GM23248 (cell line): ENCODE data around the gene SHISA6.

ENCODE experiments used
- EZH2 ChIP-seq: fragments of 200-600 bp; sonication (generic); IDR thresholded peaks from 2 replicates; pipeline ENCODE4 v1.6.1; 2018; ENCODE audit warnings: antibody characterized with exemption, mild to moderate bottlenecking; ENCODE audit not compliant: insufficient read depth, poor library complexity, severe bottlenecking
- EZH2phosphoT487 ChIP-seq: fragments of 200-600 bp; sonication (generic); IDR thresholded peaks from 2 replicates; pipeline ENCODE4 v1.6.1; 2018; ENCODE audit warnings: antibody characterized with exemption, moderate library complexity, mild to moderate bottlenecking, low read depth; ENCODE audit not compliant: insufficient read depth

GRCh38 chr17:11551442-11551841 lies 310.4 kb downstream of the SHISA6 start:
- TF ChIP-seq EZH2 (no peak), EZH2phosphoT487 (no peak)
